ENCODE measurements around the gene TAF11L5. TPM values are rescaled to one million over a fixed set of nuclear protein-coding genes. Genes with fewer than 3 reads are reported as not detected.
A peak's percentile ranks its signal among the peaks of the same experiment; 100 is the strongest.
"Not testable (repeated sequence)": the region's sequence is repeated elsewhere in the genome, so short reads cannot be mapped to it uniquely, and the experiment has no call there.

TAF11L5 gene
- total RNA-seq, 1 experiment from 2014 or later: not detected

DNA sequence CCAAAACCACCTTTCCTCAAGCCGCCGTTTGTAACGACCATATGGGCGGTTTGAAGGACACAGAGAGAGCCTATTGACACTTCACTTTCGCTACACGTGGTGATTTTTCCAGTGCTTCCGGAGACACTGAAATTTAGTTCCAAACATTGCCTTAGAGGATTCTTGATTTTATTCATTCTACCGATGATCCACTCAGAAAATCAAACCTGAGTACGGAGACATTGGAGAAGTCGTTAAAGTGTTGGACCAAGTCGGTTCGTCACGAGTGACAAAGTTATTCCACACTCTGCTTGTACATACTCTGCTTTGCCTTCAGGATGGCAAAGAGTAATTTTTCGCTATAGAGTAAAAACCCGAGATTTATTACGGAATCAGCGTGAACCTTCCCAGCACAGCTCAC, 1.5 kb downstream of the TAF11L5 start:
- not testable (repeated sequence) for H3K9me3 ChIP-seq (replicated peaks); H3K27me3 ChIP-seq; H3K36me3 ChIP-seq; H3K4me3 ChIP-seq; H3K4me1 ChIP-seq; H3K27ac ChIP-seq
- peak in 1 of 2 experiments; percentile 6 for DNase-seq

DNA sequence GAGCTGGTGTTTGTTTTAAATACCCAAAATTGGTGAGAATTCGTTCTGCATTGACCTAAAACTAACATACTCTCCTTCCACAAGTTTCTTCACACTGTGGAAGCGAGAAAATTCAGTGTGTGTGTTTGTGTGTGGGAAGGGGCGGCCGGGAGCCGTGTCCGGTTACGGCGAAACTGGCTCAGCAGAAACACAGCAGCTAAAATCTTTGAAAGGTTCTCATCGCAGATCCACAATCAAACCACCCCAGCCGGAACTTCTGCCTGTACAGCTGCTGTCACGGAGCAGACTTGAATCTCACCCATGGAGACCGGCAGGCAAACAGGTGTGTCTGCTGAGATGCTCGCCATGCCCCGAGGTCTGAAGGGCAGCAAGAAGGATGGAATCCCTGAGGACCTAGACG, 3.3 kb downstream of the TAF11L5 start, which contains the start of gene TAF11L6:
Gene TAF11L6, plus strand, starts transcription at position 301 of the 400 bp plus-strand sequence.
- DNase-seq: not testable (repeated sequence)

More for the DNA sequence above, 3.3 kb downstream of the TAF11L5 start, which contains the start of gene TAF11L6:
- H3K27me3 ChIP-seq; H3K4me1 ChIP-seq; H3K9me3 ChIP-seq (replicated peaks); H3K4me3 ChIP-seq; H3K27ac ChIP-seq; H3K36me3 ChIP-seq: not testable (repeated sequence)

Other genes with a start within 250 kb of the TAF11L5 start
- gene TAF11L2, start 27.0 kb upstream of the TAF11L5 start, total RNA-seq (2014; rRNA removed; shearing (Covaris generic)): not detected in 2 replicates
- not detected in 2 replicates for gene TAF11L3, start 6.9 kb upstream of the TAF11L5 start, total RNA-seq (2014; rRNA removed; shearing (Covaris generic))
- gene TAF11L4, start 3.4 kb upstream of the TAF11L5 start, total RNA-seq (2014; rRNA removed; shearing (Covaris generic)): not detected in 2 replicates
- not detected in 2 replicates for gene TAF11L6, start 3.4 kb downstream of the TAF11L5 start, total RNA-seq (2014; rRNA removed; shearing (Covaris generic))
- gene TAF11L7, start 60.5 kb downstream of the TAF11L5 start, total RNA-seq (2014; rRNA removed; shearing (Covaris generic)): not detected in 2 replicates
- not detected in 2 replicates for gene TAF11L8, start 65.7 kb downstream of the TAF11L5 start, total RNA-seq (2014; rRNA removed; shearing (Covaris generic))
- gene TAF11L9, start 69.2 kb downstream of the TAF11L5 start, total RNA-seq (2014; rRNA removed; shearing (Covaris generic)): not detected in 2 replicates
- not detected in 2 replicates for gene TAF11L10, start 72.6 kb downstream of the TAF11L5 start, total RNA-seq (2014; rRNA removed; shearing (Covaris generic))
- not detected in 2 replicates for gene TAF11L11, start 78.9 kb downstream of the TAF11L5 start, total RNA-seq (2014; rRNA removed; shearing (Covaris generic))
- 0.15 TPM in 1 of 2 replicates, not detected in the other for gene TAF11L12, start 85.2 kb downstream of the TAF11L5 start, total RNA-seq (2014; rRNA removed; shearing (Covaris generic))
- gene TAF11L13, start 106.9 kb downstream of the TAF11L5 start, total RNA-seq (2014; rRNA removed; shearing (Covaris generic)): not detected in 2 replicates
- gene TAF11L14, start 109.2 kb downstream of the TAF11L5 start, total RNA-seq (2014; rRNA removed; shearing (Covaris generic)): not detected in 2 replicates

Data from SJCRH30 (cell line).